Measurements from ENCODE around the gene CADM2.

GRCh38 chr3:85950435-85950834 is 991.6 kb downstream of the CADM2 start:
- TF ChIP-seq EZH2 (IDR thresholded peaks at IDR 0.05; ENCODE audit: borderline replicate concordance, low read length) (no peak), CTCF (IDR thresholded peaks at IDR 0.05; ENCODE audit: low read length) (no peak)
